Right lobe of liver (tissue), 6 donors: ENCODE results near the gene TAS2R60. TPM values are rescaled to one million over a fixed set of nuclear protein-coding genes. Genes with fewer than 3 reads are reported as not detected.
"Not testable (repeated sequence)": the region's sequence is repeated elsewhere in the genome, so short reads cannot be mapped to it uniquely, and the experiment has no call there.

Experiments used
- ATAC-seq, 4 donors: fragments of 200-7000 bp; cut with Tn5 transposase; one replicate each; pipeline ENCODE4 v1.9.1; 2020; ENCODE audit warnings: mild to moderate bottlenecking in 4 of 4, moderate library complexity in 4 of 4
- DNase-seq, 3 donors: peaks; one replicate each; pipeline ENCODE4 v3.0.0-alpha.2; 2020
- H3K27ac ChIP-seq, 3 donors: fragments of 200-600 bp; one replicate each; pipeline ENCODE4 v1.8.0; 2022
- H3K27me3 ChIP-seq, 2 donors: fragments of 200-600 bp; one replicate each; pipeline ENCODE4 v1.8.0; 2022
- H3K36me3 ChIP-seq, 4 donors: fragments of 200-600 bp; sonication (generic) in 1 of 4; one replicate each; pipeline versions ENCODE4 v1.5.1 to v1.8.0; 2017 to 2022; ENCODE audit warnings: control low read depth in 1 of 4
- H3K4me1 ChIP-seq, 4 donors: fragments of 200-600 bp; sonication (generic) in 1 of 4; one replicate each; pipeline versions ENCODE4 v1.5.1 to v1.8.0; 2017 to 2022; ENCODE audit warnings: control low read depth in 1 of 4
- H3K4me3 ChIP-seq, 3 donors: fragments of 200-600 bp; one replicate each; pipeline ENCODE4 v1.8.0; 2022
- H3K9me3 ChIP-seq, 4 donors: fragments of 200-600 bp; sonication (generic) in 1 of 4; one replicate each; pipeline versions ENCODE4 v1.5.1 to v1.8.0; 2017 to 2022; ENCODE audit warnings: control low read depth in 1 of 4
- CTCF ChIP-seq, 4 donors: fragments of 200-600 bp in 3 of 4; fragments of 450-650 bp in 1 of 4; IDR thresholded peaks; one replicate each; pipeline versions ENCODE4 v1.5.1 to v1.8.0; 2016 to 2022; ENCODE audit warnings: antibody characterized with exemption in 4 of 4, mild to moderate bottlenecking in 2 of 4
- POLR2A ChIP-seq: fragments of 450-650 bp; IDR thresholded peaks from one replicate; pipeline ENCODE4 v1.6.1; 2017; ENCODE audit warnings: antibody characterized with exemption, mild to moderate bottlenecking
- WGBS: methylation state at CpG from one replicate; pipeline ENCODE4 v1.1.6; 2018; ENCODE audit warnings: low coverage, low lambda C conversion rate; ENCODE audit not compliant: insufficient coverage; ENCODE audit errors: missing lambda C conversion rate; 5-methylcytosine and 5-hydroxymethylcytosine counted together
- intact Hi-C, 2 donors: fragments of 100-400 bp; cut with DNase I; formaldehyde crosslinking; loops; one replicate each; pipeline versions ENCODE4 v1.11.2 to v1.14.1; 2022
- total RNA-seq, 6 experiments: library from RNA; depleted of rRNA in 2 of 6; stranded (reverse); fragments of >200 nt in 2 of 6; fragmentation: NEBNext Ultra II Directional in 3 of 6; extraction: Animal tissue kit (Norgen Biotek cat#: 25700) in 3 of 6; gene quantifications; one replicate each; pipeline versions ENCODE4 v1.1.0 to v1.2.4, GENCODE V29; 2016 to 2023
- donor health status: DM: no; HTN: yes; CAD: no.
- donor health status: DM: no; HTN: no; CAD: no.
- donor health status: DM: no; HTN: no; CAD: no.
- donor health status: DM: no; HTN: yes; CAD: no.
- donor health status: DM: no; HTN: yes; CAD: no.

TAS2R60 gene
- total RNA-seq, 6 experiments from 2014 or later: 0.35 TPM; not detected in 5

- Histone ChIP-seq H3K9me3 (no peaks in the 10 kb centered on the region), H3K36me3 (no peaks in the 10 kb centered on the region), H3K4me3 (no peak overlapping the region), H3K27ac (no peak overlapping the region), H3K27me3 (no peaks in the 10 kb centered on the region), H3K4me1 (peaks cover 0 to 49% (median 23%) of the 10 kb centered on the region in 4 donors)
- DNase-seq: no peak
- intact Hi-C loops: no loop called here
- no CpG with 5 or more reads among the region's 8 CpGs for WGBS
- no peak for TF ChIP-seq POLR2A
- no peak for TF ChIP-seq CTCF (IDR thresholded peaks at IDR 0.05)
- ATAC-seq: no peak
Measured at GRCh38 chr7:143399151-143399550, 44.1 kb upstream of the TAS2R60 start.

- Histone ChIP-seq H3K27me3 (no peaks in the 10 kb centered on the region), H3K9me3 (no peaks in the 10 kb centered on the region), H3K36me3 (no peaks in the 10 kb centered on the region), H3K27ac (no peak overlapping the region), H3K4me1 (peaks cover 0 to 46% (median 20%) of the 10 kb centered on the region in 4 donors), H3K4me3 (no peak overlapping the region)
- DNase-seq: no peak
- intact Hi-C loops: no loop called here
- 92% methylated on average over 7 of the region's 20 CpGs for WGBS
- ATAC-seq: no peak
- TF ChIP-seq POLR2A: no peak
- no peak for TF ChIP-seq CTCF (IDR thresholded peaks at IDR 0.05)
Measured at GRCh38 chr7:143399642-143400041, 43.6 kb upstream of the TAS2R60 start.

GRCh38 chr7:143401265-143401664 lies 42.0 kb upstream of the TAS2R60 start:
- peaks cover 0 to 31% (median 13%) of the 10 kb centered on the region in 4 donors for H3K4me1 ChIP-seq
- intact Hi-C loops: no loop called here
- no peaks in the 10 kb centered on the region for H3K36me3 ChIP-seq

GRCh38 chr7:143402233-143402632 lies 41.0 kb upstream of the TAS2R60 start:
- H3K9me3 ChIP-seq, intact Hi-C loops, H3K36me3 ChIP-seq, H3K4me3 ChIP-seq, H3K27me3 ChIP-seq: not testable (repeated sequence)
- peak overlapping the region in 2 of 3 donors; percentile 36 to 38 for H3K27ac ChIP-seq
- WGBS: 35% methylated on average over 4 of the region's 4 CpGs
- DNase-seq (peak in 1 of 3 donors; percentile 59), ATAC-seq (peak; percentile 81 to 87 (median 85))
- peaks cover 0 to 21% (median 10%) of the 10 kb centered on the region in 4 donors for H3K4me1 ChIP-seq

More at GRCh38 chr7:143401265-143401664, 42.0 kb upstream of the TAS2R60 start:
- TF ChIP-seq POLR2A (no peak), CTCF (IDR thresholded peaks at IDR 0.05) (no peak)
- H3K4me3 ChIP-seq: no peak overlapping the region
- H3K9me3 ChIP-seq: no peaks in the 10 kb centered on the region
- ATAC-seq (no peak), DNase-seq (no peak)
- WGBS: 40% methylated on average over 1 of the region's 12 CpGs
- no peaks in the 10 kb centered on the region for H3K27me3 ChIP-seq
- H3K27ac ChIP-seq: no peak overlapping the region

GRCh38 chr7:143405173-143406001 lies 37.9 kb upstream of the TAS2R60 start:
- ATAC-seq (no peak), DNase-seq (peak in 2 of 3 donors; percentile 23 to 52)
- TF ChIP-seq POLR2A (no peak), CTCF (IDR thresholded peaks at IDR 0.05) (no peak)
- 35% methylated on average over 4 of the region's 9 CpGs for WGBS
- Histone ChIP-seq H3K4me1 (peaks cover 0 to 37% (median 9%) of the 10 kb centered on the region in 4 donors), H3K4me3 (no peak overlapping the region), H3K27ac (no peak overlapping the region), H3K36me3 (no peaks in the 10 kb centered on the region), H3K27me3 (no peaks in the 10 kb centered on the region), H3K9me3 (no peaks in the 10 kb centered on the region)
- intact Hi-C loops: no loop called here
